ENCODE measurements around the gene ABCA13.

DNA sequence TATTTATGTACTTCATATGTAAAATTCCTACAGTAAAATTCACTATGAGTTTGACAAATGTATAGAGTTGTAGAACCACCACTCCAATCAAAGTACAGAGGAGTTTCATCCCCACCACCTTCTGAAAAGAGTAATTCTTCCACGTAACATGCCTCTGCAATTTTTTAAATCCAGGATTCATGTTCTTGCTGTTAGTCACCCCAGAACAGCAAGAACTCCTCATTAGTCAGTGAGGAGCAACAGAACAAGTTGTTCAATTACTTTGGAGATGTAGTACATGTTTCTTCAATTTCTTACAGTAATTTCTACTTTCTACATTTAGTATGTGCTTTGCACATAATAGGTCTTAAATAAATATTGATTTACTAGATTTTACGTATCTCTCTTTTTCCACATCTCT, 248.1 kb downstream of the ABCA13 start:
- no peak for TF ChIP-seq CTCF (conservative IDR thresholded peaks at IDR 0.05 in 1 of 2, IDR thresholded peaks at IDR 0.05 in 1 of 2; ENCODE audit: extremely low read depth in 1 of 2, insufficient read depth in 1 of 2, low read depth in 1 of 2, low read length in 2 of 2)
- TF ChIP-seq EZH2 (IDR thresholded peaks at IDR 0.05; ENCODE audit: borderline replicate concordance, low read length), result no peak
